HG02763 (cell line): ENCODE results near the gene GMCL2.

ENCODE experiments used
- ATAC-seq: cut with Tn5 transposase; IDR thresholded peaks from one replicate; pipeline ENCODE4 v1.9.1; 2021; ENCODE audit warnings: mild to moderate bottlenecking, moderate library complexity; ENCODE audit not compliant: unreplicated experiment

The GMCL2 gene

DNA sequence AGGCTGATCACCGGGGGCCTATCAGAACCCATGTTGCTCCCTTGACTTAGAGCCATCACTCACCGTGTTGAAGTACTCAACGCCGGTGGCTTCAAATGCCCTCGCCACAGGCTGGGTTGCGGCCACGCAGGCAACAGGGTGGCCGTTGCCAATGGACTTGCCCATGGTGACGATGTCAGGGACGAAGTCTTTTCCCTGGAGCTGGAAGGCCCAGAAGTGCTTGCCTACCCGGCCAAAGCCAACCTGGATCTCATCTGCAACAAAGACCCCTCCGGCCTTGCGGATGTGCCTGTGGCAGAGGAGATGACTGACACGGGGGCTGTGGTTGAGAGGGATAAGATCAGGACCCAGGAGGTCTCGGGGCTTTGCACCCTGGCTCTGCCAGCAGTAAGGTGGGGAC lies 35.1 kb upstream of the GMCL2 start:
- ATAC-seq, result no peak

- no peak for ATAC-seq
Observed at GRCh38 chr5:178221853-178222252, 34.7 kb upstream of the GMCL2 start.

GRCh38 chr5:178221282-178221681 lies 34.1 kb upstream of the GMCL2 start:
- no peak for ATAC-seq

DNA sequence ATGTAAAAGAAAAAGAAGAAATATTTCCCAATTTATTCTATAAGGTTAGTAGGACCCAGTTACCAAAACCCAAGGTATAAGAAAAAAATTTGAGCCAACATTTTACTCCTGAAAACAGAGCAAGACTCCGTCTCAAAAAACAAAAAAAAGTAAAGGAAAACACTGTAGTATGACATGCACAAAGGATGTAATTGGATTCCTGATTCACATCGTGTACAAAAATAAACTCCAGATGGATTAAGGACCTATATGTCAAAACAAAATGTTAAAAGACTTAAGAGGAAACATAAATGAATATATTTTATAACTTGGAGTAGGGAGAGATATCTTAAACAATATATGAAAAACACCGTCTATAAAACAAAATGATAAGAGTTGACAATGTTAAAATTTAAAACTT lies 31.7 kb upstream of the GMCL2 start:
- no peak for ATAC-seq

GRCh38 chr5:178218237-178218776 lies 31.1 kb upstream of the GMCL2 start:
- no peak for ATAC-seq

- ATAC-seq, result no peak
Observed at GRCh38 chr5:178216779-178217178, 29.6 kb upstream of the GMCL2 start.

DNA sequence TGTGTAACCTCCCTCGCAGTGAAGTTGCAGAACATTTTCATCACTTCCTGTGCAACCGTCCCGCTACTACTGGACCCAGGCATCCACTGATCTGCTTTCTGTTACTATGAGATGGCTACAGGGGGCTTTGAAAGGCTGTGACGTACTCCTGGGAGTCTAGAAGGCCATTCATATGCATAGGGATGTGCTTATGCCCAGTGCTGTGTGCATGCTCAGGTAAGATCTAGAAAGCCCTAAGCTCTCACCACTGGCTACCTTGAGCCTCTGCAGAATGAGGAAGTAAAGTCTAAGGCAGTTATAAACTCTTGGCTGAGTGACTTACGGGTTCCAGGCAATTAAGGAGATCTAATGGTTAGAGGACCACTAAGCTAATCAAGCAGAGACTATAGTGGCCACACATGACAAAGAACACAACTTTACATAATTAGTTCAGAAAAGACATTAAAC lies 28.9 kb upstream of the GMCL2 start:
- ATAC-seq, result no peak

- ATAC-seq, result no peak
Observed at GRCh38 chr5:178215280-178216002, 28.3 kb upstream of the GMCL2 start.

GRCh38 chr5:178214160-178214803 lies 27.1 kb upstream of the GMCL2 start:
- ATAC-seq, result no peak

DNA sequence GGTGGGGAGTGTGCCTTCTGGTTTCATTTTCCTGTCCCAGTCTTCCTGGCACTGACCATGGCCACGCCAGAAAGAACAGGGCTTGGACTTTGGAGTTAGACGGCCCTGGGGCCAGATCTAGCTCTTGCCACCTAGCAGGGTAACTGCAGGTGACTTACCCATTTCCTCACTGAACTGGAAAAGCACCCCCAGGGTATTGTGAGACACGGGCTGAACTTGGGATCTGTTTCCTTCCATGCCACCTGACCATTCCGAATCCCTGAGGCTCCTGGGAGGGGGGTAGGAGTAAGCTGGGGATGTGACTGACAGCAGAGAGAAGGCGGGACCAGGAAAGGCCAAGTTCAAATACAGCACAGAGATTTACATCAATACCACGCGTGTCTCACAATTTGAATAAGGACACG lies 26.6 kb upstream of the GMCL2 start:
- ATAC-seq, result no peak

DNA sequence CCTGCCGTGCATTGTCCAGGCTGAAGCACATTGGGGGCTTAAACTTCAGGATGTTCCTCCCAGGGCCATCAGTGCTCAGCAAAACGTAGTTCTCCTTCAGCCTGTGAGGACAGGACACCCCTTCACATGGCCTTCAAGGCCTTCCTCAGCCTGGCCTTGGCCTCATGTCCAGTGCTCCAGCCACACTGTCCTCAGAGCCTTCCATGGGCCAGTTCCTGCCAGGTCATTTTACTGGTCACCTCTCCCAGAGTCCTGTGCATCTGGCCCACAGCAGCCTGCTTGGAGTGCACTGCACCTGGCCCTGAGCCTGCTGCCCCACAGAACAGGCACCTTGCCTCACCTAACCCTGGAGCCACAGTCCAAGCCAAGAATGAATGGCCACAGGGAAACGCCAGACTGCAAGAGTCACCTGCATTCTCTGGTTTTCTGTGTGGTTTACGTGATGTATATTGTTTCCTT lies 25.9 kb upstream of the GMCL2 start:
- ATAC-seq, result no peak

GRCh38 chr5:178212241-178213002 lies 25.3 kb upstream of the GMCL2 start:
- no peak for ATAC-seq

DNA sequence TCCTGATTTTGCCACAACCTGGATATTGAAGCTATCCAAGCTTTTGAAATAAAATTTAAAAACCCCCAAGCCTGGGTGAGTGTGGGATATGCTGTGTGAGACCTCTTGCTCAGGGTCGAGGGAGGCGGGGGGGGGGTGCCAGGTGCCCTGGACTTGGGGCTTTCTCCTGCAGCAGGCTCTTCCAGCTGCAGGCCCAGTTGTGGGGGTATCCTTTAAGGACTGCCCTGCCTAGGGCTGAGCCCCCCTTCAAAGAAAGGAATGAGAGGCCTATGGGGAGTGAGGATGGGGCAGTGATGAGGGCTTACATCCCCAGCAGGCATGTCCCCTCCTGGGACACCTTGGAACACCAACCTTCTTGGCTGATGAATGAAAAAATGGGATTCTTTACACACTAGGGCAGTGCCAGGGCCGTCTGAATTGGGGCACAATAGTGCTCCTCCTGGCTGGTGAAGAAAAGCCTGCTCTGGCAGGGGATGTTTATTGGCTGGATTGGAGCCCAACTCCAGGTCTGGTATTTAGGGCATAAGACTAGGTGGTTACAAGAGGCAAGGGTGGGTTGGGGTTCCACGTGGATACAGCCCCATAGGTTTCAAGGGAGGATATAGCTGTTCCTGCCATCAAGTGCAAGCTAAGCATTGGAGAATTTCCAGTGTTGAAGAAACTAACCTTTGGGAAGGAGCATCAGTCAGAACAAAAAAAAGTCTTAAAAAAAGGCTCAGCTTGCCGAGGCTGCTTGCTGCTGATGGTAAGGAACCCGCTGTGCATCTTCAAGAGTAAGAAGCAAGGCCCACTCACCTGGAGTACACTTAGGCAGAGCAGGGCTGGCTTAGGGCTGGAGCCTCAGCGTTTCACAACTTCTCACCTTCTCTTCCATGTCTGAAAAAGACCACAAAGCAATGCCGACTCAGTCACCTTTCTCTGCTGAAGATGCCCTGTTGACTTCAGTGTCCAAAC lies 24.2 kb upstream of the GMCL2 start:
- ATAC-seq, result no peak

DNA sequence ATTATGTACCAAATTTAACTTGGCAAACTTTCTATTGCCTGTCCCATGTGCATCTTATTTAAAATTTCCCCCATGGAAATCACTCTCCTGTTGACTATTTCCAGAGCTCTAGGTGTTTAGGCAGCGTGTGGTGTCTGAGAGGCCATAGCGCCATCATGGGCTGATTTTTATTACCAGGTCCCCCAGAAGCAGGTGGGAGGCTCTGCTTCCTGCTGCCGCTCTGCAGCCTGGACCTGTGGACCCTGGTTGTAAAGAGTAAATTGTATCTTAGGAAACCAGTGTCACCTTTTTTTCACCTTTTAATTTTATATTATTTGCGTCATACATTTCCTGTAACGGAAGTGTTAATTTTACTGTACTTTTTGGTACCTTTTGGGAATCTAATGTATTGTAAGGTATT lies 23.5 kb upstream of the GMCL2 start:
- ATAC-seq, result no peak

- ATAC-seq, result no peak
Observed at GRCh38 chr5:178210073-178210535, 22.9 kb upstream of the GMCL2 start.

DNA sequence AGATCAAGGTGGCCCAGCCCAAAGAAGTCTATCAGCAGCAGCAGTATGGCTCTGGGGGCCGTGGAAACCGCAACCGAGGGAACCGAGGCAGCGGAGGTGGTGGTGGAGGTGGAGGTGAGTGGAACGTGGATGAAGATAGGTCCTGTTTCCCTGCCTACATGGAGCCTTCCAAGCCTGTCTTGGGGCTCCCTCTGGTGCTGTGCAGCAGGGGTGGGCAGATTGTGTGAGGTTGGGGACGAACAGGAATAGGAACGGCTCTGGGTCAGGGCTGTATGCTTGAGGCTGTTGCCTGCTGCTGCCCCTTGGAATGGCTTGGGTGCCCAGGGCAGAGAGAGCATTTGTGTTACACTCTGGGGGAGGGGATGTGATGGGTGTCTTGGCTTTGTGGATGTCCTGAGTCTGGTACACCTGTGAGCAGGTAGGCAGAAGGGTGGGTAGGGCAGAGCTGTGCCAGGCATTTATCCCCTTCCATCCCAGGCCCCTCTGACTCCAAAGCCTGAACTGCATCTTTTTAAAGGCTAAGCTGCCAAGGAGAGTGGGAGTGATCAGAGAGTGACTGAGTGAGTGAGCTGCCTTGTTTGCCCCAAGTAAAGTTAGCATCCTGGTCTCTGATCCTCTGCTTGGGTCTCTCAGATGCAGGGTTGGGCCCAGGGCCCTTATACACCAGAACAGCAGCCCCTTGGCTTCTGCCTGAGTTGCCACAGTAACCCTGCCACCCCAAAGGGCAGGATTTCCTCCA lies 22.3 kb upstream of the GMCL2 start:
- no peak for ATAC-seq

GRCh38 chr5:178208540-178209227 lies 21.5 kb upstream of the GMCL2 start:
- ATAC-seq, result no peak

DNA sequence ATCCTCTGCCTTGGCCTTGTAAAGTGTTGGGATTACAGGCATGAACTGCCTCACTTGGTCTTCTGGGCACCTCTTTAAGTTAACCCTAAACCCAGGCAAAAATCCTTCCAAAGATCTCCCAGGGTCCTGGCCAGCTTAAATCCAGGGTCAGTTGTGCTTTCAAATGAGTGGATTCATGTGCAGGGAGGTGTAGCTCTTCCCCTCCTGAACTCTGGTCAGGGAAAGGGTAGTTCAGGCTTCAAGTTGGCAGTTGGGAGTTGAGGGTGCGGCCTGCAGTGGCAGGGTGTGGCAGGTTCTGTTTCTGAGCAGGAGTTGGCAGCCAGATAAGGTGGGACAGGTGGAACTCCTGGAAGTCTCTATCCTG lies 20.7 kb upstream of the GMCL2 start:
- no peak for ATAC-seq
